ENCODE measurements around the gene HBZ. TPM values are rescaled to one million over a fixed set of nuclear protein-coding genes. Genes with fewer than 3 reads are reported as not detected.
"Not testable (repeated sequence)": the region's sequence is repeated elsewhere in the genome, so short reads cannot be mapped to it uniquely, and the experiment has no call there.

The HBZ gene
- total RNA-seq, 1 experiment from 2014 or later: not detected

- DNase-seq (ENCODE audit: low read depth in 1 of 2, low spot score in 2 of 2); H3K27ac ChIP-seq; H3K9me3 ChIP-seq (replicated peaks); H3K4me1 ChIP-seq (replicated peaks); H3K36me3 ChIP-seq; H3K4me3 ChIP-seq: not testable (repeated sequence)
- peaks cover 50% of the 10 kb centered on the region for H3K27me3 ChIP-seq (replicated peaks)
These were observed 21.7 kb downstream of the HBZ start for GRCh38 chr16:173928-174769.

- no peak for DNase-seq (ENCODE audit: low read depth in 1 of 2, low spot score in 2 of 2)
- H3K4me1 ChIP-seq (replicated peaks): peaks cover 5% of the 10 kb centered on the region
These were observed 22.8 kb downstream of the HBZ start for GRCh38 chr16:175011-175949.

GRCh38 chr16:176006-176405, 23.6 kb downstream of the HBZ start:
- Histone ChIP-seq H3K27me3 (replicated peaks) (peaks cover 60% of the 10 kb centered on the region), H3K4me1 (replicated peaks) (peaks cover 12% of the 10 kb centered on the region)
- DNase-seq (ENCODE audit: low read depth in 1 of 2, low spot score in 2 of 2); H3K4me3 ChIP-seq; H3K27ac ChIP-seq; H3K9me3 ChIP-seq (replicated peaks); H3K36me3 ChIP-seq: not testable (repeated sequence)

More at GRCh38 chr16:175011-175949, 22.8 kb downstream of the HBZ start:
- Histone ChIP-seq H3K27ac (no peak overlapping the region), H3K27me3 (replicated peaks) (peaks cover 58% of the 10 kb centered on the region), H3K9me3 (replicated peaks) (no peaks in the 10 kb centered on the region), H3K36me3 (no peaks in the 10 kb centered on the region), H3K4me3 (no peak overlapping the region)

GRCh38 chr16:176477-177382, 24.3 kb downstream of the HBZ start, which contains the start of gene HBA1:
Gene HBA1 (plus strand): TSS chr16:176680. CDS start chr16:176717, 37 bp downstream.
- peaks cover 60% of the 10 kb centered on the region for H3K27me3 ChIP-seq (replicated peaks)
- not testable (repeated sequence) for DNase-seq (ENCODE audit: low read depth in 1 of 2, low spot score in 2 of 2); H3K9me3 ChIP-seq (replicated peaks)

GRCh38 chr16:177394-177822, 25.0 kb downstream of the HBZ start:
- no peaks in the 10 kb centered on the region for H3K36me3 ChIP-seq
- H3K27me3 ChIP-seq (replicated peaks): peaks cover 60% of the 10 kb centered on the region
- H3K9me3 ChIP-seq (replicated peaks): peaks cover 4% of the 10 kb centered on the region; the same call in 1 of the 2 replicates
- H3K4me3 ChIP-seq: no peak overlapping the region
- H3K27ac ChIP-seq: no peak overlapping the region
- DNase-seq (ENCODE audit: low read depth in 1 of 2, low spot score in 2 of 2): no peak
- H3K4me1 ChIP-seq (replicated peaks): peaks cover 20% of the 10 kb centered on the region

More at GRCh38 chr16:176477-177382, 24.3 kb downstream of the HBZ start, which contains the start of gene HBA1:
- H3K4me3 ChIP-seq, H3K27ac ChIP-seq, H3K36me3 ChIP-seq: not testable (repeated sequence)
- H3K4me1 ChIP-seq (replicated peaks): peaks cover 19% of the 10 kb centered on the region

- no peaks in the 10 kb centered on the region for H3K36me3 ChIP-seq
- H3K27ac ChIP-seq: no peak overlapping the region
- peaks cover 60% of the 10 kb centered on the region for H3K27me3 ChIP-seq (replicated peaks)
- peaks cover 4% of the 10 kb centered on the region; the same call in 1 of the 2 replicates for H3K9me3 ChIP-seq (replicated peaks)
- no peak for DNase-seq (ENCODE audit: low read depth in 1 of 2, low spot score in 2 of 2)
- H3K4me3 ChIP-seq: no peak overlapping the region
- H3K4me1 ChIP-seq (replicated peaks): peaks cover 20% of the 10 kb centered on the region
These were observed 25.7 kb downstream of the HBZ start for GRCh38 chr16:177981-178667.

- H3K27me3 ChIP-seq (replicated peaks): peaks cover 57% of the 10 kb centered on the region
- DNase-seq (ENCODE audit: low read depth in 1 of 2, low spot score in 2 of 2): no peak
- H3K36me3 ChIP-seq: no peaks in the 10 kb centered on the region
- no peak overlapping the region for H3K27ac ChIP-seq
- peaks cover 20% of the 10 kb centered on the region for H3K4me1 ChIP-seq (replicated peaks)
- no peak overlapping the region for H3K4me3 ChIP-seq
- H3K9me3 ChIP-seq (replicated peaks): peaks cover 4% of the 10 kb centered on the region; the same call in 1 of the 2 replicates
These were observed 26.2 kb downstream of the HBZ start for GRCh38 chr16:178668-179015.

GRCh38 chr16:179211-180092, 27.0 kb downstream of the HBZ start:
- Histone ChIP-seq H3K4me3 (no peak overlapping the region), H3K36me3 (no peaks in the 10 kb centered on the region; the same call in 1 of the 2 replicates), H3K4me1 (replicated peaks) (peaks cover 20% of the 10 kb centered on the region), H3K27ac (no peak overlapping the region), H3K27me3 (replicated peaks) (peaks cover 56% of the 10 kb centered on the region), H3K9me3 (replicated peaks) (peaks cover 4% of the 10 kb centered on the region; the same call in 1 of the 2 replicates)
- DNase-seq (ENCODE audit: low read depth in 1 of 2, low spot score in 2 of 2): no peak

GRCh38 chr16:180101-180675, 27.7 kb downstream of the HBZ start, which contains the start of gene HBQ1:
Gene HBQ1 (plus strand): TSS chr16:180459. CDS start chr16:180487, 28 bp downstream.
- Histone ChIP-seq H3K27me3 (replicated peaks) (peaks cover 51% of the 10 kb centered on the region), H3K4me3 (no peak within 1 kb of the TSS), H3K36me3 (peaks cover 1% of the 10 kb centered on the region; the same call in 1 of the 2 replicates), H3K27ac (no peak within 1 kb of the TSS), H3K4me1 (replicated peaks) (peaks cover 20% of the 10 kb centered on the region), H3K9me3 (replicated peaks) (peaks cover 4% of the 10 kb centered on the region; the same call in 1 of the 2 replicates)
- no peak for DNase-seq (ENCODE audit: low read depth in 1 of 2, low spot score in 2 of 2)

- H3K4me3 ChIP-seq: no peak overlapping the region
- H3K27me3 ChIP-seq (replicated peaks): peaks cover 45% of the 10 kb centered on the region
- peaks cover 4% of the 10 kb centered on the region; the same call in 1 of the 2 replicates for H3K9me3 ChIP-seq (replicated peaks)
- peaks cover 20% of the 10 kb centered on the region for H3K4me1 ChIP-seq (replicated peaks)
- peaks cover 5% of the 10 kb centered on the region; the same call in 1 of the 2 replicates for H3K36me3 ChIP-seq
- no peak overlapping the region for H3K27ac ChIP-seq
- DNase-seq (ENCODE audit: low read depth in 1 of 2, low spot score in 2 of 2): peak; percentile 63 to 71
These were observed 28.5 kb downstream of the HBZ start for GRCh38 chr16:180681-181564.

Measured in SJSA1 (cell line).